ENCODE results near the gene SPEF2.

Gene SPEF2

GRCh38 chr5:35735718-35736117 is 118.1 kb downstream of the SPEF2 start:
- DNase-seq = no peak

GRCh38 chr5:35736280-35736679 is 118.6 kb downstream of the SPEF2 start:
- no peak for DNase-seq

DNA sequence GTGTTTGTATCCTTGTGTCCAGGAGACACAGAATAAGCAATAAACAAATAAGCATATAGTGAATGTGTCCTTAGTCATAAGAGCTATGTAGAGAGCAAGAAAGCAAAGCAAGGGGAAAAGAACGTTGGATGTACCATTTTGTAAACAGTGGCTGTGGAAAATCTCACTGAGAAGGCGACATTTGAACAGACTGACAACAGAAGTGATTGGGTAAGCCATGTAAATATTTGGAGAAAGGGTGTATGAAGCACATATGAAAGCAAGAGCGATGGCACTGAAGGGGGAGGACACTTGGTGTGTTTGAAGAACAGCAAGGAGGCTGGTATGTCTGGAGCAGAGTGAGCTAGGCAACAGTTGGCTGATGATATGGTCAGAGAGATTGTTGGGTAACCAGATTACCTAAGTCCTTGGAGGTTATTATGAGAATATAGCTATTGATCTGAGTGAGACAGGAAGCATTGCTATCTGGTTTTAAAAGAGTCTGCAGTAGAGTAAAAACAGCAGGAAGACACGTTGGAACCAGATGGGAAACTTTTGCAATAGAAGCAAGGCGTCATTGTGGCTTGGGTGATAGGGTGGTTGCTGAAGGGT is 123.6 kb downstream of the SPEF2 start:
- no peak for DNase-seq

- no peak for DNase-seq
These were observed 124.3 kb downstream of the SPEF2 start for GRCh38 chr5:35741971-35742370.

DNA sequence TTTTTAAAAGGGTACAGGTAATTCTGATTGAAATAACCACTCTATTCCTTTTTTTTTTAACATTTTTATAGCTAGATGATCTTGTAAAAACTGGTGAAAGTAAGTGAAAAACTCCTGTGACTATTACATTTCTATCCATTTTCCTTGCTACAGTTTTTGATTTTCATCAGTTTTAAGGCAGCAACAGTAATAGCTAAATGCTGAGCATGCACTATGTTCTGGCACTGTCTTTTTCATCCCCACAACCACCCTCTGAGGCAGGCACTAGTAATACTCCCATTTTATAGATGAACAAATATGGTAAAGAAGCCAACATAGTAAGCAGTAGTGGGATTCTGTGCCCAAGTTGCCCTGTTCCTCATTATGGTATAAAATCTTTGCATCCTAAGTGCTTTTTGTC is 126.0 kb downstream of the SPEF2 start:
- no peak for DNase-seq

DNA sequence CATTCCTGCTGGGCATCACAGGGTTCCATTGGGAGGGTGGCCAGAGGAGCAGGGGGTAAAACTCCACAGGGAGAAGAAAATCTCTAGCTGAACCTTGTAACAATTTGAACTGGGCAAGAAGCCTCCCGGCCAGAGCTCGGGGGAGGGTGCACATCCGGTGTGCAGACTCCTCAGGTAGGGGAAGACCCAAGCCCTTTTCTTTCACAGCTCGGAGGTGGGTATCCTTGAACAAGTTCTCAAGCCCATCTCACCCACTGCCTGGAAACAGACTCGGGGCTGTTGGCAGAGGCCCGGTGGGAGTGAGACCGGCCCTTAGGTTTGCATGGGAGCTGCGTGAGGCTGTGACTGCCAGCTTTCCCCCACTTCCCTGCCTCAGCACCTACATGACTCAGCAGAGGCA is 127.5 kb downstream of the SPEF2 start:
- DNase-seq = no peak

DNA sequence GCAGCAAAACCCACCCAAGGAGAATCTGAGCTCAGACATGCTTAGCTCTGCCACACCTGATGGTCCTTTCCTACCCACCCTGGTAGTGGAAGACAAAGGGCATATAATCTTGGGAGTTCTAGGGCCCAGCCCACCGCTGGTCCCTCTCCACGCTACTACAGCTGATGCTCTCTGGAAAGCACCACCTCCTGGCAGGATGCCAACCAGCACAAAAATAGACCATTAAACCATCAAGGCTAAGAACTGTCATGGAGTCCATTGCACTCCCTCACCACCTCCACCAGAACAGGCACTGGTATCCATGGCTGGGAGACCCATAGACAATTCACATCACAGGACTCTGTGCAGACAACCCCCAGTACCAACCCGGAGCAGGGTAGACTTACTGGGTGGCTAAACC is 128.0 kb downstream of the SPEF2 start:
- DNase-seq = no peak

DNA sequence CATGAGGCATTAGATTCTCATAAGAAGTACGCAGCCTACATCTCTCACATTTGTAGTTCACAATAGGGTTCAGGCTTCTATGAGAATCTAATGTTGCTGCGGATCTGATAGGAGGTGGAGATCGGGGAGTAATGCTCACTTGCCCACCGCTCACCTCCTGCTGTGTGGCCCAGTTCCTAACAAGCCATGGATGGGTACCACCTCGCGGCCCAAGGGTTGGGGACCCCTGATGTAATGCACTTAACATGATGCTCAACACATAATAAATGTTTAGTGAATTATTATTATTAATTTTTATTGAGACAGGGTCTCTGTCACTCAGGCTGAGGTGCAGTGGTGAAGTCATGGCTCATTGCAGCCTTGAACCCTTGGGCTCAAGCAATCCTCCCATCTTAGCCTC is 134.3 kb downstream of the SPEF2 start:
- no peak for DNase-seq

DNA sequence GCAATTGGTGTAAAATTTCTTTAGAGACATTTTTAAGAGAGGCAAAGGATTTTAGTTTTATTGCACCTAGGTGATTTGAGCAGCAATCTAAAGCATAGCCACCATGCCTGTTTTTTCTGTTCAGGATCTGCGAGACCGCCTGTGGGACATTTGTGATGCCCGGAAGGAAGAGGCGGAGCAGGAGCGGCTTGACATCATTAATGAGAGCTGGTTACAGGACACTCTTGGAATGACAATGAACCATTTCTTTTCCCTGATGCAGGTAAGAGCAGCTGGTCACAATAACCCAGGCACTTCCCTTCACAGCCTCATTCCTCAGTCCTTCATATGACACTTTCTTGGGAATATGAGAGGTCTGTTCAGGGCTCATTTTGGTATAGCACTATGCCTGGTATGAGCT is 135.8 kb downstream of the SPEF2 start:
- no peak for DNase-seq

DNA sequence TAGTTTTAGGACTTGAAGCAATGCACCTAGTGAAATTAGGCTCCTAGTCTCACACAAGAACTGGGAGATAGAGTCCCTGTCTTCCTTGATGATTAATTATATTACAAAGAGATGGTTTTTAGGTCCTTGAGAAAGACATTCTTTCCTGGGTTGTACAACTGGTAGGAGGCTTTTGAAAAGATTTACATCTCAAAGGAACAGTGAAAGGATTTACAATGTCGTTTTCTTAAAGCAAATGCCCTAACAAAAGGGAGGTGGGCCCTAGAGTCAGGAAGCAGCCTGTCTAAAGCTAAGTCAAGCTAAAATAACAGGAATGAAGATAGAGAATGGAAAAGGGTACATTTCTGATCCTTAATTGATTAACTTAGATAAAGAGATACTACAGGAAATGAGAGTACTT is 136.8 kb downstream of the SPEF2 start:
- DNase-seq = no peak

DNA sequence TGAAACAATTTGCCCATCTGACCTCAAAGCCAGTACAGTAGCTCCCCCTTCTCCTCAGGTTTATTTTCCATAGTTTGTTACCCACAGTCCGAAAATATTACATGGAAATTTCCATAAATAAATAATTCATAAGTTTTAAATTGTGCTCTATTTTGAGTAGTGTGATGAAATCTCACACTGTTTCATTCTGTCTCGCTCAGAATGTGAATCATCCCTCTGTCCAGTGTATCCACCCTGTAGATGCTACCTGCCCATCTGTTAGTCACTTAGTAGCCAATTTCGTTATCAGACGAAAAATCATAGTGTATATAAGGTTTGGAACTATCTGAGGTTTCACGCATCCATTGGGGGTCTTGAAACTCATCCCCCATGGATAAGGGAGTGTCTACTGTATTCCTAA is 138.3 kb downstream of the SPEF2 start:
- DNase-seq = no peak

DNA sequence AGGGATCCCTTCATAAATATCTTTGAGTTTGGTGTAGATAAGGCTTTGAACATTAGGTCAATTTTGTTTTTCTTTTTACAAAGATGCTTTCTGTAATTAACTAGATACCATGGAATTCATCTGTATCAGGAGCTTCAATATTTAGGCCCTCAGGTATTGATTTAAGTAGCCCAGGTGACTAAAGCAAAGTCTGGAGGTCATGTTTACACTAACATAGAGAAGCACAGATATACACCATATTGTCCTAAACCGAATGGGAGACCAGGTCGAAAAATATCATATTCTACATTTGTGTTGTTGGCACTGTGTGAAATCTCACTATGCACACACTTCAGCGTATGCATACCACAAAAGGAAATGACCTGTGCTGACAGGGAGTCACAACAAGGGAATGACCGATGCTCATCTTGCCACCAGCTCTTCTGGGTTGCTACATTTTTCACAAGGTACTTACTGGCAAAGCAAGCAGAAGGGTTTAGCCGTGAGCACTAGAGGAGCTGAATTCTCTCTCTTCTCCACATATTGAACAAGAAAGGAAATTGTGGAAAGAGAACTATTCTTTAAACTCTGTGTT is 140.6 kb downstream of the SPEF2 start:
- DNase-seq = no peak

GRCh38 chr5:35761541-35761940 is 143.9 kb downstream of the SPEF2 start:
- no peak for DNase-seq

DNA sequence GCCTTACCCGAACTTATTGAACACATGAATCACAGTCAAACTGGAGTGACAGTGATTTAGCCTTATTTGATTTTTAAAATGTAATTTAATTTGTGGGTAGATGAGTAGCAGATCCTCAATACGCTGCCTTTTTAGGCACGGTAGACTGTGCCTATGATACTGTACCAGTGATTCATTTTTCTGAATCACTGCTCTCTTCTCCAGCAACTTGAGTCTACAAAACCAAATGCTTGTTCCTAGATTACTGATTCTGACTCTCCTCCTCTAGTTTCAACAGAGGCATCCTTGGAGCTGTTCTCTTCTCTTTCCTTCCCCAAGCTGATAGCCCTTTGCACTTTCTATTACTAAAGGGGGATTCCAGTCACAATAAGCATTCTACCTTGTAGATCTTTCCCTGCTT is 144.7 kb downstream of the SPEF2 start:
- no peak for DNase-seq

DNA sequence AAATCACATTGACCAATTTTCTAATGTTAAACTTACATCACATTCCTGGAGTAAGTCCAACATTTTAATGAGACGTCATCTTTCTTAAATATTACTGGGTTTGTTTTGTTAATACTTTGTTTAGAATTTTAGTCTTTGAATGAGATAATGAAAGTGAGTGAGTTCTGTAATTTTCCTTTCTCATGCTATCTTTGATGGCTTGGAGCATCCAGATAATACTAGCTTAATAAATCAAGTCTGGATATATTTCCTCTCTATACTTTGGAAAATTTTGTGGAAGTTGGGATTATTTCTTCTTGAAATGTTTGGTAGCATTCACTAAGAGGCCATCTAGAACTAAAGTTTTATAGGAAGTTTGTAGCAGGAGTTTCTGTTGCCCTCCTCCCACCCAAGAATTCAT is 148.3 kb downstream of the SPEF2 start:
- DNase-seq = no peak

GRCh38 chr5:35771300-35771699 is 153.6 kb downstream of the SPEF2 start:
- no peak for DNase-seq

DNA sequence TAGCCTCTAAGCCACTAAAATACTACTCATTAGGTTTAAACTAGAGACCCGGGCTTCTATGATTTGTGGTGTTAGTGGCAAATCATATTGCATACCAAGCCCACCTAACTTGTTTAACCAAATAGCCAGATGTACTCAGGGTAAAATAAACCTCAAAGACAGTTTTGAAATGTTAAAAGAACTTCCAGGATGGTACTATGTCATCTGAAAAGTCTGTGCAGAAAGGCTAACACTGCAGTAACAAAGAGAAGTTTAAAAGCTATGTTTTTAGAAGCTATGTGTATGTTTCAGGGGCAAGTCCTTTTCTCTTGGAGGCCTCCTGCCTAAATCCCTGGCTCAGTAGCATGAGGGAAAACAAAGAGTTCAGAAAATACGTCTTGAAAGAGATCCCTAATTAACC is 154.2 kb downstream of the SPEF2 start:
- no peak for DNase-seq

DNA sequence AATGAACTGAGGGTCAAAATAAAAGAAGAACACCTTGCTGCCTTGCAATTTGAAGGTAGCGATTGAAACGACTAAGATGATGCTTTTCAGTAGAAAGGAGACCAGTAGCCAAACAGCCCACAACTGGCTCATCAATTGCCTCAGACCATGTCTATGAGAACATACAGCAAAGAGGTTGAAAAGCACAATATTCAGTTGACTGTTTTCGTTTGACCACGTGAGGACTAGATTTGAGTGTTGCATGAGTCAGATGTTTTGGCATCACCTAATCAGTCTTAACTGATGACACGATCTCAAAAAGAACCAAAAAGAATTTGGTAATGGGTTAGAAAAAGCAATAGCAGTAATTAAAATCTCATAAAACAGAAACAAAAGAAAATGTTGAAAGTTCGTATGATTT is 156.3 kb downstream of the SPEF2 start:
- DNase-seq = no peak

DNA sequence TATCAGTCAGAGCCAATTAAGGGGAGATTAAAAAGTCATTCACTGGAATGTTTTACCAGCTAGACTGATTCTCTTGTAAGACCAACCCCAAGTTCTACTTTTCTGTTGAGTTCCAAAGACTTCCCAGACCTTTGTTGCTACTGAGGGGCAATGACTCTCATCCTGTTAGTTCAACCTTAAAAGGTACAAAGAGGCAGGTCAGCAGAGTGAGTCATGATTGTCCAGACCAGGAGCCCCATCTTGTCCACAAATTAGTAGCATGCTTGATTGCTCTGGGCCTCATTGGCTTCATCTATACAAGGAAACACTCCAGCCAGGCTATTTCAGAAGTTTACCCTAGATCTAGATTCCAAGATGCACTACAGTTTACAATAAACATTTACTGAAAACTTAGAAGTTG is 159.1 kb downstream of the SPEF2 start:
- DNase-seq = no peak

- DNase-seq = peak; percentile 23
These were observed 159.9 kb downstream of the SPEF2 start for GRCh38 chr5:35777358-35778087.

GRCh38 chr5:35778259-35778769 is 160.7 kb downstream of the SPEF2 start:
- no peak for DNase-seq

GRCh38 chr5:35780236-35780635 is 162.6 kb downstream of the SPEF2 start:
- no peak for DNase-seq

GRCh38 chr5:35781181-35781790 is 163.6 kb downstream of the SPEF2 start:
- DNase-seq = no peak

- DNase-seq = no peak
These were observed 165.9 kb downstream of the SPEF2 start for GRCh38 chr5:35783551-35783950.

Measured in NCI-H510A (cell line).